DND-41 (cell line): ENCODE data around the gene PLAC1.

Experiments
- EZH2 ChIP-seq: IDR thresholded peaks from 3 replicates; pipeline ENCODE4 v1.6.1; 2012; ENCODE audit warnings: borderline replicate concordance, low read depth, mild to moderate bottlenecking, moderate library complexity, low read length, inconsistent platforms; ENCODE audit not compliant: severe bottlenecking
- TF ChIP-seq, protein P1 (sequence below): IDR thresholded peaks from 2 replicates; pipeline ENCODE4 v1.5.1; 2012; ENCODE audit warnings: borderline replicate concordance, low read length, moderate library complexity, mild to moderate bottlenecking; ENCODE audit not compliant: poor library complexity, severe bottlenecking; ENCODE audit errors: extremely low read depth

DNA sequence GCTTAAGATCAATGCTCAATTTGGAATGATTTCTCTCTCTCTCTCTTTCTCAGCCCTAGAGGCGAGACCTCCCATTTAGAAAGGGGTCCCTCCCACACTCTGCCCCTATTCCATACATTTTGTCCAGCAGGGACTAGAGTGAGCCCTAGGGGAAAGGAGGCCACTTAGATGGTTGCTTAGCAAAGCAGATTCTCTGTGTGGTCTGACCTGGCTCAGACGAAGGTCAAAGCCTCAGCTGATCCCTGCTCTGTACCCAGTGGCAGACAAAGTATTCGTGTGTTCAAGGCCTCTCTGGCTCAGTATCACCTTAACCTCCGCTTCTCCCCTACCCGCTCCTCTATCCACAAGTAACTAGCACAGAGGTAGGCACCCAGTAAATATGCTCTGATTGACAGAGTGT is 120.0 kb downstream of the PLAC1 start:
- TF ChIP-seq, protein P1, sequence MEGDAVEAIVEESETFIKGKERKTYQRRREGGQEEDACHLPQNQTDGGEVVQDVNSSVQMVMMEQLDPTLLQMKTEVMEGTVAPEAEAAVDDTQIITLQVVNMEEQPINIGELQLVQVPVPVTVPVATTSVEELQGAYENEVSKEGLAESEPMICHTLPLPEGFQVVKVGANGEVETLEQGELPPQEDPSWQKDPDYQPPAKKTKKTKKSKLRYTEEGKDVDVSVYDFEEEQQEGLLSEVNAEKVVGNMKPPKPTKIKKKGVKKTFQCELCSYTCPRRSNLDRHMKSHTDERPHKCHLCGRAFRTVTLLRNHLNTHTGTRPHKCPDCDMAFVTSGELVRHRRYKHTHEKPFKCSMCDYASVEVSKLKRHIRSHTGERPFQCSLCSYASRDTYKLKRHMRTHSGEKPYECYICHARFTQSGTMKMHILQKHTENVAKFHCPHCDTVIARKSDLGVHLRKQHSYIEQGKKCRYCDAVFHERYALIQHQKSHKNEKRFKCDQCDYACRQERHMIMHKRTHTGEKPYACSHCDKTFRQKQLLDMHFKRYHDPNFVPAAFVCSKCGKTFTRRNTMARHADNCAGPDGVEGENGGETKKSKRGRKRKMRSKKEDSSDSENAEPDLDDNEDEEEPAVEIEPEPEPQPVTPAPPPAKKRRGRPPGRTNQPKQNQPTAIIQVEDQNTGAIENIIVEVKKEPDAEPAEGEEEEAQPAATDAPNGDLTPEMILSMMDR = no peak
- TF ChIP-seq EZH2 = no peak
